ENCODE results near the gene SLC9C2. TPM values are rescaled to one million over a fixed set of nuclear protein-coding genes. Genes with fewer than 3 reads are reported as not detected.
"Not testable (repeated sequence)": the region's sequence is repeated elsewhere in the genome, so short reads cannot be mapped to it uniquely, and the experiment has no call there.

The SLC9C2 gene
- total and polyA plus RNA-seq, 8 donors = 0.14 to 0.86 (median 0.39) TPM

- ATAC-seq (no peak), DNase-seq (no peak)
- no peak overlapping the region for H3K4me3 ChIP-seq
- H3K36me3 ChIP-seq = no peaks in the 10 kb centered on the region
- H3K27me3 ChIP-seq = no peaks in the 10 kb centered on the region
- H3K4me1 ChIP-seq = peaks cover 11 to 48% of the 10 kb centered on the region in 2 donors
- H3K9me3 ChIP-seq = peaks cover 0 to 12% of the 10 kb centered on the region in 2 donors
- H3K27ac ChIP-seq = peak overlapping the region; percentile 6 to 13
- no peak for TF ChIP-seq CTCF (IDR thresholded peaks at IDR 0.05)
- intact Hi-C loops (cut with DNase I) = no loop called here
Observed at GRCh38 chr1:173474097-173474779, 128.6 kb downstream of the SLC9C2 start.

- TF ChIP-seq CTCF (IDR thresholded peaks at IDR 0.05) = no peak
- Histone ChIP-seq H3K36me3 (no peaks in the 10 kb centered on the region), H3K4me1 (peaks cover 5 to 42% of the 10 kb centered on the region in 2 donors), H3K27me3 (no peaks in the 10 kb centered on the region), H3K4me3 (no peak overlapping the region), H3K9me3 (peaks cover 0 to 12% of the 10 kb centered on the region in 2 donors), H3K27ac (peak overlapping the region; percentile 6 to 13)
- intact Hi-C loops (cut with DNase I) = no loop called here
- DNase-seq = no peak
- no peak for ATAC-seq
Observed at GRCh38 chr1:173473599-173474011, 129.3 kb downstream of the SLC9C2 start.

GRCh38 chr1:173470608-173471007 is 132.3 kb downstream of the SLC9C2 start:
- TF ChIP-seq CTCF (IDR thresholded peaks at IDR 0.05) = no peak
- Histone ChIP-seq H3K9me3 (peaks cover 0 to 12% of the 10 kb centered on the region in 2 donors), H3K4me1 (peaks cover 0 to 25% of the 10 kb centered on the region in 2 donors), H3K27me3 (no peaks in the 10 kb centered on the region), H3K27ac (no peak overlapping the region), H3K4me3 (no peak overlapping the region), H3K36me3 (no peaks in the 10 kb centered on the region)
- ATAC-seq (no peak), DNase-seq (no peak)
- intact Hi-C loops (cut with DNase I) = no loop called here

GRCh38 chr1:173469656-173470055 is 133.2 kb downstream of the SLC9C2 start:
- Histone ChIP-seq H3K36me3 (no peaks in the 10 kb centered on the region), H3K4me3 (no peak overlapping the region), H3K27ac (no peak overlapping the region), H3K27me3 (no peaks in the 10 kb centered on the region), H3K9me3 (peaks cover 0 to 12% of the 10 kb centered on the region in 2 donors), H3K4me1 (peaks cover 0 to 16% of the 10 kb centered on the region in 2 donors)
- no peak for TF ChIP-seq CTCF (IDR thresholded peaks at IDR 0.05)
- intact Hi-C loops (cut with DNase I) = no loop called here
- no peak for ATAC-seq
- no peak for DNase-seq

- H3K4me3 ChIP-seq = no peak overlapping the region
Observed at GRCh38 chr1:173467426-173467825, 135.4 kb downstream of the SLC9C2 start.

GRCh38 chr1:173464185-173464584 is 138.7 kb downstream of the SLC9C2 start:
- H3K9me3 ChIP-seq; H3K27me3 ChIP-seq; intact Hi-C loops (cut with DNase I); H3K4me1 ChIP-seq; H3K27ac ChIP-seq; ATAC-seq; DNase-seq; H3K4me3 ChIP-seq: not testable (repeated sequence)
- peaks cover 0 to 32% of the 10 kb centered on the region in 2 donors for H3K36me3 ChIP-seq

More at GRCh38 chr1:173467426-173467825, 135.4 kb downstream of the SLC9C2 start:
- intact Hi-C loops (cut with DNase I) = no loop called here
- Histone ChIP-seq H3K4me1 (no peaks in the 10 kb centered on the region), H3K9me3 (peaks cover 0 to 22% of the 10 kb centered on the region in 2 donors), H3K27me3 (no peaks in the 10 kb centered on the region), H3K27ac (no peak overlapping the region), H3K36me3 (no peaks in the 10 kb centered on the region)
- DNase-seq = no peak
- TF ChIP-seq CTCF (IDR thresholded peaks at IDR 0.05) = no peak
- ATAC-seq = no peak

- DNase-seq; H3K27me3 ChIP-seq; intact Hi-C loops (cut with DNase I); H3K4me1 ChIP-seq; ATAC-seq; H3K4me3 ChIP-seq; H3K27ac ChIP-seq; H3K9me3 ChIP-seq: not testable (repeated sequence)
- peaks cover 0 to 32% of the 10 kb centered on the region in 2 donors for H3K36me3 ChIP-seq
Observed at GRCh38 chr1:173462666-173463065, 140.2 kb downstream of the SLC9C2 start.

Data from left lung (tissue), 10 donors.